ENCODE results near the gene TMC7.
A peak's percentile ranks its signal among the peaks of the same experiment; 100 is the strongest.
"Not testable (repeated sequence)": the region's sequence is repeated elsewhere in the genome, so short reads cannot be mapped to it uniquely, and the experiment has no call there.

TMC7 gene

DNA sequence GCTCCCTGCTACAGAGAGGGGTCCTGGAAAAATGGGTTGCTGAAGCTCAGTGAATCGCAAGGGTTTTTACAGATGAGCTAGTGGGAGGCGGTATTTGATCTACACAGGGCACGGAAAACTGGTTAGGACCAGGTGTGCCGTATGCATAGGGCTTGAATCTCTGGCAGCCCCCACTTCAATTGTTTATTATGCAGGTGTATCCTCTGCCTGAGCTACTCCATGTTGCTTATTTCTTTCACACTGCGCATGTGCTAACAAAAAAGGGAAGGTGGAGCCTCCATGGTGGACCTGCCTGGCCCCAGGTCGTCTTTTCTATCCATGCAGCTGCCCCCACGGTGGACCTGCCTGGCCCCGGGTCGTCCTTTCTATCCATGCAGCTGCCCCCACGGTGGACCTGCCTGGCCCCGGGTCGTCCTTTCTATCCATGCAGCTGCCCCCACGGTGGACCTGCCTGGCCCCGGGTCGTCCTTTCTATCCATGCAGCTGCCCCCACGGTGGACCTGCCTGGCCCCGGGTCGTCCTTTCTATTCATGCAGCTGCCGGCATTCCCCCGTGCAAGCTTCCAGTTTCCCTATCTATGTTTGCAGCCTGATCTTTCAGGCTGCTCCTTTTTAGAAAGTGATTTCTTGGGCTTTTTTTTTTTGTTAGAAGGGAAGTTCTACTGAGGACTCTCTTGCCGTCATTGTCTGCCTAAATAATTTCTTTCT lies 27.7 kb upstream of the TMC7 start:
- H3K9me3 ChIP-seq (ENCODE audit: control insufficient read depth in 1 of 2, low read length in 2 of 2); H3K4me3 ChIP-seq (ENCODE audit: low read depth in 1 of 2, low read length in 2 of 2); H3K27ac ChIP-seq (ENCODE audit: low read length); H3K36me3 ChIP-seq (ENCODE audit: control insufficient read depth in 1 of 2, insufficient read depth in 2 of 2, low read length in 2 of 2); H3K4me1 ChIP-seq (ENCODE audit: control insufficient read depth in 1 of 2, insufficient read depth in 2 of 2, low read length in 2 of 2); H3K27me3 ChIP-seq (ENCODE audit: low read depth, low read length): not testable (repeated sequence)

GRCh38 chr16:18956658-18957241 lies 27.0 kb upstream of the TMC7 start:
- H3K9me3 ChIP-seq (ENCODE audit: control insufficient read depth in 1 of 2, low read length in 2 of 2); H3K27ac ChIP-seq (ENCODE audit: low read length); H3K27me3 ChIP-seq (ENCODE audit: low read depth, low read length); H3K36me3 ChIP-seq (ENCODE audit: control insufficient read depth in 1 of 2, insufficient read depth in 2 of 2, low read length in 2 of 2); H3K4me1 ChIP-seq (ENCODE audit: control insufficient read depth in 1 of 2, insufficient read depth in 2 of 2, low read length in 2 of 2); H3K4me3 ChIP-seq (ENCODE audit: low read depth in 1 of 2, low read length in 2 of 2): not testable (repeated sequence)

- Histone ChIP-seq H3K4me3 (ENCODE audit: low read depth in 1 of 2, low read length in 2 of 2) (no peak overlapping the region), H3K36me3 (ENCODE audit: control insufficient read depth in 1 of 2, insufficient read depth in 2 of 2, low read length in 2 of 2) (no peaks in the 10 kb centered on the region), H3K9me3 (ENCODE audit: control insufficient read depth in 1 of 2, low read length in 2 of 2) (no peaks in the 10 kb centered on the region), H3K27me3 (ENCODE audit: low read depth, low read length) (no peaks in the 10 kb centered on the region), H3K4me1 (ENCODE audit: control insufficient read depth in 1 of 2, insufficient read depth in 2 of 2, low read length in 2 of 2) (no peaks in the 10 kb centered on the region), H3K27ac (ENCODE audit: low read length) (no peak overlapping the region)
These were observed 25.1 kb upstream of the TMC7 start for GRCh38 chr16:18958621-18959029.

GRCh38 chr16:18959031-18959505 lies 24.7 kb upstream of the TMC7 start:
- no peaks in the 10 kb centered on the region for H3K4me1 ChIP-seq (ENCODE audit: control insufficient read depth in 1 of 2, insufficient read depth in 2 of 2, low read length in 2 of 2)
- no peaks in the 10 kb centered on the region for H3K27me3 ChIP-seq (ENCODE audit: low read depth, low read length)
- H3K4me3 ChIP-seq (ENCODE audit: low read depth in 1 of 2, low read length in 2 of 2), result no peak overlapping the region
- no peaks in the 10 kb centered on the region for H3K9me3 ChIP-seq (ENCODE audit: control insufficient read depth in 1 of 2, low read length in 2 of 2)
- no peak overlapping the region for H3K27ac ChIP-seq (ENCODE audit: low read length)
- H3K36me3 ChIP-seq (ENCODE audit: control insufficient read depth in 1 of 2, insufficient read depth in 2 of 2, low read length in 2 of 2), result no peaks in the 10 kb centered on the region

- Histone ChIP-seq H3K4me1 (ENCODE audit: control insufficient read depth in 1 of 2, insufficient read depth in 2 of 2, low read length in 2 of 2) (peaks cover 0 to 4% of the 10 kb centered on the region in 2 donors), H3K27me3 (ENCODE audit: low read depth, low read length) (no peaks in the 10 kb centered on the region), H3K27ac (ENCODE audit: low read length) (no peak overlapping the region), H3K36me3 (ENCODE audit: control insufficient read depth in 1 of 2, insufficient read depth in 2 of 2, low read length in 2 of 2) (no peaks in the 10 kb centered on the region), H3K9me3 (ENCODE audit: control insufficient read depth in 1 of 2, low read length in 2 of 2) (no peaks in the 10 kb centered on the region), H3K4me3 (ENCODE audit: low read depth in 1 of 2, low read length in 2 of 2) (no peak overlapping the region)
These were observed 18.2 kb upstream of the TMC7 start for GRCh38 chr16:18965555-18965954.

DNA sequence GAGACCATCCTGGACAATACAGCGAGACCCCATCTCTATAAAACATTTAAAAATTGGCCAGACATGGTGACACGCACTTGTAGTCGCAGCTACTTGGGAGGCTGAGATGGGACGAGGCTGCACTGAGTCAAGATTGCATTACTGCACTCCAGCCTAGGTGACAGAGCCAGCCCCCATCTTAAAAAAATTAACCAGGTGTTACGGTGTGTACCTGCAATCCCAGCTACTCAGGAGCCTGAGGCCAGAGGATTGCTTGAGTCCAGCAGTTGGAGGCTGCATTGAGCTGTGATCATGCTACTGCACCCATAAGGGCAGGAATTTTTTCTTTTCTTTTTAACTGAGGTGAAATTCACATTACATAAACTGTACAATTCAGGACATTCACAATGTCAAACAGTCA lies 16.9 kb upstream of the TMC7 start:
- no peak overlapping the region for H3K4me3 ChIP-seq (ENCODE audit: low read depth in 1 of 2, low read length in 2 of 2)
- no peak overlapping the region for H3K27ac ChIP-seq (ENCODE audit: low read length)
- H3K27me3 ChIP-seq (ENCODE audit: low read depth, low read length), result no peaks in the 10 kb centered on the region
- peaks cover 0 to 4% of the 10 kb centered on the region in 2 donors for H3K4me1 ChIP-seq (ENCODE audit: control insufficient read depth in 1 of 2, insufficient read depth in 2 of 2, low read length in 2 of 2)
- no peaks in the 10 kb centered on the region for H3K36me3 ChIP-seq (ENCODE audit: control insufficient read depth in 1 of 2, insufficient read depth in 2 of 2, low read length in 2 of 2)
- no peaks in the 10 kb centered on the region for H3K9me3 ChIP-seq (ENCODE audit: control insufficient read depth in 1 of 2, low read length in 2 of 2)

- H3K4me1 ChIP-seq (ENCODE audit: control insufficient read depth in 1 of 2, insufficient read depth in 2 of 2, low read length in 2 of 2), result peaks cover 0 to 4% of the 10 kb centered on the region in 2 donors
- H3K27ac ChIP-seq (ENCODE audit: low read length), result no peak overlapping the region
- no peaks in the 10 kb centered on the region for H3K36me3 ChIP-seq (ENCODE audit: control insufficient read depth in 1 of 2, insufficient read depth in 2 of 2, low read length in 2 of 2)
- H3K4me3 ChIP-seq (ENCODE audit: low read depth in 1 of 2, low read length in 2 of 2), result peak overlapping the region; percentile 59 to 60
- H3K27me3 ChIP-seq (ENCODE audit: low read depth, low read length), result no peaks in the 10 kb centered on the region
- H3K9me3 ChIP-seq (ENCODE audit: control insufficient read depth in 1 of 2, low read length in 2 of 2), result no peaks in the 10 kb centered on the region
These were observed 14.5 kb upstream of the TMC7 start for GRCh38 chr16:18969050-18969854.

DNA sequence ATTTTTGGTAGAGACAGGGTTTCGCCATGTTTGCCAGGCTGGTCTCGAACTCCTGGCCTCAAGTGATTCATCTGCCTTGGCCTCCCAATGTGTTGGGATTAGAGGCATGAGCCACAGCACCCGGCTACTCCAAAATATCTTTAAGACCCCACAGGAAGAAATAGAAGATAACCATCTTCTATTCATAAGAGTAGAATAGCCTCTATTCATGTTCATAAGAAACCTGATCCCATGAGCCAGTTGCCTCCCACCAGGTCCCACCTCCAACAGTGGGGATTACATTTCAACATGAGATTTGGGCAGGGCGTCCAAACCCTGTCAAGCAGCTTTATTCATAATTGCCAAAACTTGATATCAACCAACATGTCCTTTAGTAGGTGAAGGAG lies 13.9 kb upstream of the TMC7 start:
- Histone ChIP-seq H3K4me3 (ENCODE audit: low read depth in 1 of 2, low read length in 2 of 2) (no peak overlapping the region), H3K9me3 (ENCODE audit: control insufficient read depth in 1 of 2, low read length in 2 of 2) (no peaks in the 10 kb centered on the region), H3K27me3 (ENCODE audit: low read depth, low read length) (no peaks in the 10 kb centered on the region), H3K4me1 (ENCODE audit: control insufficient read depth in 1 of 2, insufficient read depth in 2 of 2, low read length in 2 of 2) (peaks cover 0 to 4% of the 10 kb centered on the region in 2 donors), H3K27ac (ENCODE audit: low read length) (no peak overlapping the region), H3K36me3 (ENCODE audit: control insufficient read depth in 1 of 2, insufficient read depth in 2 of 2, low read length in 2 of 2) (no peaks in the 10 kb centered on the region)

GRCh38 chr16:18975109-18975508 lies 8.6 kb upstream of the TMC7 start:
- no peak overlapping the region for H3K27ac ChIP-seq (ENCODE audit: low read length)
- H3K36me3 ChIP-seq (ENCODE audit: control insufficient read depth in 1 of 2, insufficient read depth in 2 of 2, low read length in 2 of 2), result no peaks in the 10 kb centered on the region
- H3K9me3 ChIP-seq (ENCODE audit: control insufficient read depth in 1 of 2, low read length in 2 of 2), result no peaks in the 10 kb centered on the region
- H3K27me3 ChIP-seq (ENCODE audit: low read depth, low read length), result no peaks in the 10 kb centered on the region
- H3K4me3 ChIP-seq (ENCODE audit: low read depth in 1 of 2, low read length in 2 of 2), result no peak overlapping the region
- H3K4me1 ChIP-seq (ENCODE audit: control insufficient read depth in 1 of 2, insufficient read depth in 2 of 2, low read length in 2 of 2), result no peaks in the 10 kb centered on the region

DNA sequence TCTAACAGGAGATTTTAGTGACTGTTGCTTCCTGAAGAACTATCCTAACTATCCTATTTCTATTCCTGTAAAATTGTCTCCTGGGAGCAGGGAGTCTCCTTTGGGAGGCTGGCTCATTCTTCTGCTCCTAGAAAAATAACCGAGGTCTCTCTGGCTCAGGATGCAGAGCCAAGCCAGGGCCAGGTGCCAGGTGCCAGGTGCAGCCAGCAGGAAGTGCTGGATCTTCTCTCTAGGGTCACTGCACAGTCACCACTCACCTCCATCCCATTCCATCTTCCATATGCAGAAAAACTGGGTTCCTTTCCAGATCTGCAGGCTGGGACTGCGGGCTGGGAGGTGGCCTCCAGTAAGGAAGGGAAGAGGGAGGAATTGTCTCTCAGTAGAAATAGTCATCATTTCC lies 3.8 kb upstream of the TMC7 start:
- Histone ChIP-seq H3K9me3 (ENCODE audit: control insufficient read depth in 1 of 2, low read length in 2 of 2) (no peaks in the 10 kb centered on the region), H3K4me1 (ENCODE audit: control insufficient read depth in 1 of 2, insufficient read depth in 2 of 2, low read length in 2 of 2) (no peaks in the 10 kb centered on the region), H3K27ac (ENCODE audit: low read length) (no peak overlapping the region), H3K4me3 (ENCODE audit: low read depth in 1 of 2, low read length in 2 of 2) (no peak overlapping the region), H3K36me3 (ENCODE audit: control insufficient read depth in 1 of 2, insufficient read depth in 2 of 2, low read length in 2 of 2) (no peaks in the 10 kb centered on the region), H3K27me3 (ENCODE audit: low read depth, low read length) (peaks cover 4% of the 10 kb centered on the region)

DNA sequence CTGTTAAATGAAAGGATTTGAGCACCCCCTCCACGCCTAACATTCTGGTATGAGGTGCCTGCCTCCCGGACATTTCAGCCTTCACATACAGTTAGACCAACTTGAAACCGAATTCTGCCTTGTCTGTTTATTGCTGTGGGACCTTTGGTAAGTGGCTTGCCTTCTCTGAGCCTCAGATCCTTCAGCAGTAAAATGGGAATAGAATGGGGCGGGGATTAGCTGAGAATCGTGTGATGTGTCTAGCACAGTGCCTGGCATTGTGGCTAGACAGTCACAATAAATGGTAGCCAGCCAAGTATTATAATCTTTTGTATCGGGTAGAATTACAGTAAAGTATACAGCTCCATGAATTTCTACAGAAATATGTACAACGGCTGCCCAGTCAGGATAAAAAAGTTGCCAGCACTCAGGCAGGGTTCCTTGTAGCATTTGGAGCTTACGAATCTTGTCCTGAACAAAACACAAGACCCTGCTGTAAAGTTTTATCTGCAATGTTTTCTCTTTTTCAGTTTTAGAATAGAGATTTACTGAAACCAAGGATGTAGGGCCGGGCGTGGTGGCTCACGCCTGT lies 786 bp downstream of the TMC7 start:
- no peaks in the 10 kb centered on the region for H3K9me3 ChIP-seq (ENCODE audit: control insufficient read depth in 1 of 2, low read length in 2 of 2)
- no peaks in the 10 kb centered on the region for H3K36me3 ChIP-seq (ENCODE audit: control insufficient read depth in 1 of 2, insufficient read depth in 2 of 2, low read length in 2 of 2)
- H3K27me3 ChIP-seq (ENCODE audit: low read depth, low read length), result peaks cover 4% of the 10 kb centered on the region
- no peaks in the 10 kb centered on the region for H3K4me1 ChIP-seq (ENCODE audit: control insufficient read depth in 1 of 2, insufficient read depth in 2 of 2, low read length in 2 of 2)
- peak overlapping the region; percentile 68 to 73 for H3K4me3 ChIP-seq (ENCODE audit: low read depth in 1 of 2, low read length in 2 of 2)
- no peak overlapping the region for H3K27ac ChIP-seq (ENCODE audit: low read length)
